ENCODE results near the gene PPP2R3B. TPM values are rescaled to one million over a fixed set of nuclear protein-coding genes. Genes with fewer than 3 reads are reported as not detected.
"Not testable (repeated sequence)": the region's sequence is repeated elsewhere in the genome, so short reads cannot be mapped to it uniquely, and the experiment has no call there.

Gene PPP2R3B
- total RNA-seq, 1 donor from 2014 or later: 30.5 TPM

DNA sequence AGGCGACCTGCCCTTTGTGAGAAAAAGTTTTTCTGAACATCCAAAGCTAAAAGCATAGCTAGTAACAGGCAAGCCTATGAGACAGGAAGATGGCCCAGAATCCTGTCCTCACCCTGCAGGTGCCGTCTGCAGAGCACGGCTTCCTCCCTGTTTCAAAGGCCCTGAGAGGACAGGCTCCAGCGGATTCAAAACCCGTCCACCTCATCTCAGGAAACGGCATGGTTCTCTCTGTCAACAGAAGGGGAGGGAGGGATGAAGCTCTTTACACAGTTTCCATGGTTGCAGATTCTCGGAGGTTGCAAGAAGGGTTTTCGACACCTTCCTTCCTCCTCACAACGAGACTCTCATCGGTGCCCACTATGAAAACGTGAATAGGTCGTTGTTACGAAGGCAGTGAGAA, 8.3 kb downstream of the PPP2R3B start:
- DNase-seq (ENCODE audit: low spot score): no peak
- Mint-ChIP-seq H3K27ac (ENCODE audit: unreplicated experiment) (no peak overlapping the region), H3K9me3 (ENCODE audit: low read depth) (no peaks in the 10 kb centered on the region), H3K36me3 (ENCODE audit: low read depth) (no peaks in the 10 kb centered on the region), H3K4me1 (ENCODE audit: low read depth) (peaks cover 10% of the 10 kb centered on the region), H3K4me3 (ENCODE audit: unreplicated experiment) (no peak overlapping the region), H3K27me3 (ENCODE audit: low read depth) (no peaks in the 10 kb centered on the region)
- TF ChIP-seq, protein P1, sequence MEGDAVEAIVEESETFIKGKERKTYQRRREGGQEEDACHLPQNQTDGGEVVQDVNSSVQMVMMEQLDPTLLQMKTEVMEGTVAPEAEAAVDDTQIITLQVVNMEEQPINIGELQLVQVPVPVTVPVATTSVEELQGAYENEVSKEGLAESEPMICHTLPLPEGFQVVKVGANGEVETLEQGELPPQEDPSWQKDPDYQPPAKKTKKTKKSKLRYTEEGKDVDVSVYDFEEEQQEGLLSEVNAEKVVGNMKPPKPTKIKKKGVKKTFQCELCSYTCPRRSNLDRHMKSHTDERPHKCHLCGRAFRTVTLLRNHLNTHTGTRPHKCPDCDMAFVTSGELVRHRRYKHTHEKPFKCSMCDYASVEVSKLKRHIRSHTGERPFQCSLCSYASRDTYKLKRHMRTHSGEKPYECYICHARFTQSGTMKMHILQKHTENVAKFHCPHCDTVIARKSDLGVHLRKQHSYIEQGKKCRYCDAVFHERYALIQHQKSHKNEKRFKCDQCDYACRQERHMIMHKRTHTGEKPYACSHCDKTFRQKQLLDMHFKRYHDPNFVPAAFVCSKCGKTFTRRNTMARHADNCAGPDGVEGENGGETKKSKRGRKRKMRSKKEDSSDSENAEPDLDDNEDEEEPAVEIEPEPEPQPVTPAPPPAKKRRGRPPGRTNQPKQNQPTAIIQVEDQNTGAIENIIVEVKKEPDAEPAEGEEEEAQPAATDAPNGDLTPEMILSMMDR (IDR thresholded peaks at IDR 0.05): no peak

DNA sequence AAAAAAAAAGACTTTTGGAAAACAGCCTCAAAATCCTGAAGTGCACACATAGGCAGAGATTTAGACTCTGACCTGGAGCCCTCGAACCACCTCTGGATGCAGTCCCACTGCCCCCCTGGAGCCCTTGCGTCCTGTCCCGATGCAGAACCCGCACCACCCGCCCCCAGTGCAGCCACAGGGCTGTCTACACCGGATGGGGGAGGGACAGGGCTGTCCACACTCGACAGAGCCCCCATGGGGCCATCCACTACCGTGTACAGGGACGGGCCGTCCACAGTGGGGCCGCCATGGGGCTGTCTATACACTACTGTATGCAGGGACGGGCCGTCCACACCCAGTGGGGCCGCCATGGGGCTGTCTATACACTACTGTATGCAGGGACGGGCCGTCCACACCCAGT, 10.5 kb downstream of the PPP2R3B start:
- not testable (repeated sequence) for H3K4me3 Mint-ChIP-seq (ENCODE audit: unreplicated experiment); H3K9me3 Mint-ChIP-seq (ENCODE audit: low read depth); H3K27me3 Mint-ChIP-seq (ENCODE audit: low read depth); DNase-seq (ENCODE audit: low spot score); H3K36me3 Mint-ChIP-seq (ENCODE audit: low read depth); H3K27ac Mint-ChIP-seq (ENCODE audit: unreplicated experiment)
- peaks cover 18% of the 10 kb centered on the region for H3K4me1 Mint-ChIP-seq (ENCODE audit: low read depth)

DNA sequence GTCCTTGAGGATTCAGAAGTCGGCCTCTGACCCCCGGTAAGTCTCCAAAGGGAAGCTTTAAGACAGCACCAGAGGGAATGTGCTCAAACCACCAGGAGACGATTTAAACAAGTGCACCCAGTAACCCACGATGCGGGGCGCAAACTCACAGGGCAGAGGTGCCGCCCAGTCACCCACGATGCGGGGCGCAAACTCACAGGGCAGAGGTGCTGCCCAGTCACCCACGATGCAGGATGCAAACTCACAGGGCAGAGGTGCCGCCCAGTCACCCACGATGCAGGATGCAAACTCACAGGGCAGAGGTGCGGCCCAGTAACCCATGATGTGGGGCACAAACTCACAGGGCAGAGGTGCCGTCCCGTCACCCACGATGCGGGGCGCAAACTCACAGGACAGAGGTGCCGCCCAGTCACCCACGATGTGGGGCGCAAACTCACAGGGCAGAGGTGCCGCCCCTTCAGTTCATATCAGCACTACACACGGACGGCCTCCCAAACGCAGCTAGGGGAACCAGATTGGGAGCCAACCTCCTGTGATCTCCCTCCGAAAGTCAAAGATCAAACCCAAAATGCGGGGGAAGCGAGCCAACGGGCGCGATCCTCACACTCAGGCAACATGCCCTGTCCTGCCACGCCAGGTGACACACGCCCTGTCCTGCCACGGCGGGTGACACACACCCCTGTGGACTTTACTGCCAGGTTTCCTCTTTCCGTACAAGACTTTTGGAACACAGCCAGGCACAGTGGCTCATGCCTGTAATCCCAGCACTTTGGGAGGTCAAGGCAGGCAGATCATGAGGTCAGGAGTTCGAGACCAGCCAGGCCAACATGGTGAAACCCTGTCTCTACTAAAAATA, 11.3 kb downstream of the PPP2R3B start:
- TF ChIP-seq, protein P1 (IDR thresholded peaks at IDR 0.05): no peak
- Mint-ChIP-seq H3K9me3 (ENCODE audit: low read depth) (no peaks in the 10 kb centered on the region), H3K4me1 (ENCODE audit: low read depth) (peaks cover 18% of the 10 kb centered on the region), H3K27me3 (ENCODE audit: low read depth) (no peaks in the 10 kb centered on the region), H3K27ac (ENCODE audit: unreplicated experiment) (no peak overlapping the region), H3K4me3 (ENCODE audit: unreplicated experiment) (peak overlapping the region; percentile 73), H3K36me3 (ENCODE audit: low read depth) (no peaks in the 10 kb centered on the region)
- DNase-seq (ENCODE audit: low spot score): no peak

DNA sequence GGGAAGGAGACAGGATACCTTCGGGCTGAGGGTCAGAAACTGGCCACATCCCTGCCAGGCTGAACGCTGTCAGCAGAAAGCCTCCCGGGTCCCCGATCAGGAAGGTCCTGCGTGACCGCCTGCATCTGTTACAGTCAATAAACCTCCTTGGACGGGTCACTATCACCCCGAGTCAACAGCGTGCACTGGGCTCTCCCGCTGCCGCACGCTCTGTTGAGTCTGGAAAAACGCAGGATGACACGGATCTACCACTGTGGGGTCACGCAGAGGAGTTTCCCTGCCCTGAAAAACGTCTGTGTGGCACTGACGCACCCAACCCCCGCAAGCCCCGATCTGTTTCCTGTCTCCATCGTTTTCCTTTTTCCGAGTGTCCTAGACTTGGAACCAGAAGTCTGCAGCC, 12.1 kb downstream of the PPP2R3B start:
- H3K9me3 Mint-ChIP-seq (ENCODE audit: low read depth): no peaks in the 10 kb centered on the region
- peak overlapping the region; percentile 73 for H3K4me3 Mint-ChIP-seq (ENCODE audit: unreplicated experiment)
- peaks cover 18% of the 10 kb centered on the region for H3K4me1 Mint-ChIP-seq (ENCODE audit: low read depth)
- TF ChIP-seq, protein P1 (IDR thresholded peaks at IDR 0.05): no peak
- no peak overlapping the region for H3K27ac Mint-ChIP-seq (ENCODE audit: unreplicated experiment)
- no peak for DNase-seq (ENCODE audit: low spot score)
- H3K27me3 Mint-ChIP-seq (ENCODE audit: low read depth): no peaks in the 10 kb centered on the region
- no peaks in the 10 kb centered on the region for H3K36me3 Mint-ChIP-seq (ENCODE audit: low read depth)

DNA sequence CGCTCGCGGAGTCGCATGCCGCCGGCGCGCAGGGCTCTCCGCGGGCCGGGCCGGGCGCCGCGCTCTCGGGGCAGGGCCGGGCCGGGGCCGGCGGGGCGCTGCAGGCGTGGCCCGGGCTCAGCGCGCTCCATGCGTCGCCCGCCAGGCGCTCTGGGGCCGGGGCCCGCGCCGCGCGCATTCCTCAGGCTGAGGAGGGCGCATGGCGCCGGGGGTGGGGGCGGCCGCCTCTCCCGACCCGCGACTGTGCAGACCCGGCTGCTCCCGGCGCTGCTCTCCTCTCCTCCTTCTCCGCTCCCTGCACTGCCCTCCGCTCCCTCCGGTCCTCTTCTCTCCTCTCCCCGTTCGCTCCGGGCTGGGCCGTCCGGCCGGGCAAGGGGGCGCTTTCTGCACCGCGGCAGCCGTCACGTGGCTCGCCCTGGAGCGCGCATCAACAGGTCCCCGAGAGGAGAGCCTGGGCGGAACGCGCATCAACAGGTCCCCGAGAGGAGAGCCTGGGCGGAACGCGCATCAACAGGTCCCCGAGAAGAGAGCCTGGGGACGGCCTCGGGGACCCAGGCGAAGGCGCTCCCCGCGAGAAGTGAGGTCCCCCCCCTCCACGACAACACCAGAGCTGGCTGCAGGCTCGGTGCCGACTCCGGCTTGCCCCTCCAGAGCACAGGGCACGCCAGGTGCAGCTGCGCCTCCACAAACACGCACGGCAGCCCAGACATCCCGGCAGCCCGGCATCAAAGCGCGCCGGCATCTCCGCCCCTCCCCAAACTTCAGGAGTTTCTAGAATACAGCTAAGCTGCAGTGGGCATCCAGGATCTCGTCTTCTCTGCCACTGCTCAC, 12.9 kb downstream of the PPP2R3B start:
- Mint-ChIP-seq H3K27me3 (ENCODE audit: low read depth) (no peaks in the 10 kb centered on the region), H3K36me3 (ENCODE audit: low read depth) (no peaks in the 10 kb centered on the region), H3K9me3 (ENCODE audit: low read depth) (no peaks in the 10 kb centered on the region), H3K4me3 (ENCODE audit: unreplicated experiment) (peak overlapping the region; percentile 73), H3K4me1 (ENCODE audit: low read depth) (peaks cover 25% of the 10 kb centered on the region), H3K27ac (ENCODE audit: unreplicated experiment) (peak overlapping the region; percentile 51)
- no peak for DNase-seq (ENCODE audit: low spot score)
- TF ChIP-seq, protein P1 (IDR thresholded peaks at IDR 0.05): no peak
